Endothelial cell of umbilical vein (primary cell): ENCODE data around the gene BMERB1. TPM values are rescaled to one million over a fixed set of nuclear protein-coding genes. Genes with fewer than 3 reads are reported as not detected.

ENCODE experiments used
- BruUV-seq: library from RNA; stranded (reverse); fragments of 400-500 nt; replicated peaks from 2 replicates; lab custom pipeline; 2021; lab: Mats Ljungman, UMichigan
- CTCF ChIA-PET: fragments of 300-600, 350-600 bp; sonication (Branson Sonifier 250); formaldehyde crosslinking; loops from one replicate; lab custom pipeline; 2021; ENCODE audit warnings: antibody characterized with exemption, inconsistent platforms; lab: Charles Lee
- POLR2A ChIA-PET: fragments of 300-600, 350-600 bp; sonication (Branson Sonifier 250); formaldehyde crosslinking; loops from one replicate; lab custom pipeline; 2021; ENCODE audit warnings: antibody characterized with exemption, inconsistent platforms; lab: Charles Lee
- DNase-seq: peaks from one replicate; pipeline ENCODE4 v3.0.0-alpha.2; 2011; ENCODE audit warnings: low read depth, low spot score
- FAIRE-seq: peaks from 2 replicates; lab custom pipeline; 2011; peaks lifted over from hg19 to GRCh38; lab: Jason Lieb, UNC
- H2AFZ ChIP-seq: 2 replicates; pipeline ENCODE4 v1.6.0; 2012; ENCODE audit warnings: low read depth, low read length, control low read depth, inconsistent platforms
- H3K27ac ChIP-seq: 2 replicates; pipeline ENCODE4 v1.5.1; 2011; ENCODE audit warnings: low read depth, mild to moderate bottlenecking, control low read depth, low read length, moderate library complexity; ENCODE audit not compliant: insufficient read depth
- H3K27me3 ChIP-seq, 2 experiments: 2 replicates each; pipeline versions ENCODE4 v1.6.0 to v1.6.1; 2011; ENCODE audit warnings: low read length in 2 of 2, mixed read lengths in 1 of 2; ENCODE audit not compliant: control insufficient read depth in 2 of 2, insufficient read depth in 2 of 2
- H3K36me3 ChIP-seq, 2 experiments: 2 replicates in 1 of 2; 3 replicates in 1 of 2; pipeline ENCODE4 v1.5.1; 2011; ENCODE audit warnings: low read length in 2 of 2, mild to moderate bottlenecking in 1 of 2, moderate library complexity in 1 of 2; ENCODE audit not compliant: control insufficient read depth in 2 of 2, insufficient read depth in 2 of 2; ENCODE audit errors: extremely low read depth in 1 of 2
- H3K4me1 ChIP-seq: 3 replicates; pipeline ENCODE4 v1.5.1; 2011; ENCODE audit warnings: mild to moderate bottlenecking, low read length; ENCODE audit not compliant: control insufficient read depth, insufficient read depth; ENCODE audit errors: extremely low read depth
- H3K4me2 ChIP-seq: 2 replicates; pipeline ENCODE4 v1.6.1; 2011; ENCODE audit warnings: low read length, control low read depth, mixed read lengths; ENCODE audit not compliant: insufficient read depth
- H3K4me3 ChIP-seq, 3 experiments: fragments of 200-600 bp in 1 of 3; sonication (generic), shearing (Covaris generic) in 1 of 3; replicated peaks in 1 of 3; 2 replicates each; pipeline ENCODE4 v1.5.1; 2011 to 2016; ENCODE audit warnings: control low read depth in 3 of 3, low read length in 3 of 3, mild to moderate bottlenecking in 2 of 3, inconsistent platforms in 1 of 3, low read depth in 1 of 3, moderate library complexity in 1 of 3; ENCODE audit not compliant: insufficient read depth in 1 of 3
- H3K79me2 ChIP-seq: 2 replicates; pipeline ENCODE4 v1.6.0; 2012; ENCODE audit warnings: low read length, inconsistent platforms; ENCODE audit not compliant: control insufficient read depth, insufficient read depth
- H3K9ac ChIP-seq: replicated peaks from 2 replicates; pipeline ENCODE3; 2011; ENCODE audit warnings: low read length, control low read depth; ENCODE audit not compliant: insufficient read depth; ENCODE audit errors: extremely low read depth
- H3K9me1 ChIP-seq: replicated peaks from 3 replicates; pipeline ENCODE4 v1.6.0; 2011; ENCODE audit warnings: mild to moderate bottlenecking, low read length; ENCODE audit not compliant: control insufficient read depth, insufficient read depth; ENCODE audit errors: extremely low read depth
- H3K9me3 ChIP-seq: replicated peaks from 2 replicates; pipeline ENCODE4 v1.5.1; 2012; ENCODE audit warnings: low read length, inconsistent platforms; ENCODE audit not compliant: control insufficient read depth, insufficient read depth
- H4K20me1 ChIP-seq: replicated peaks from 2 replicates; pipeline ENCODE3; 2011; ENCODE audit warnings: mild to moderate bottlenecking, low read length; ENCODE audit not compliant: control insufficient read depth, insufficient read depth; ENCODE audit errors: extremely low read depth
- CTCF ChIP-seq, 2 donors: IDR thresholded peaks; 1 replicate in 1 of 2; 2 replicates in 1 of 2; pipeline ENCODE4 v1.5.1; 2011; ENCODE audit warnings: low read length in 2 of 2, mild to moderate bottlenecking in 2 of 2, moderate library complexity in 2 of 2, control low read depth in 1 of 2, inconsistent platforms in 1 of 2, low read depth in 1 of 2; ENCODE audit not compliant: insufficient read depth in 1 of 2; ENCODE audit errors: extremely low read depth in 1 of 2
- EZH2 ChIP-seq: IDR thresholded peaks from 2 replicates; pipeline ENCODE4 v1.6.1; 2012; ENCODE audit warnings: borderline replicate concordance, low read depth, mild to moderate bottlenecking, moderate library complexity, low read length, inconsistent platforms; ENCODE audit not compliant: severe bottlenecking
- FOS ChIP-seq: IDR thresholded peaks from 2 replicates; pipeline ENCODE4 v1.6.1; 2011; ENCODE audit warnings: mild to moderate bottlenecking, low read length, moderate library complexity, borderline replicate concordance; ENCODE audit not compliant: insufficient read depth
- GATA2 ChIP-seq: IDR thresholded peaks from 2 replicates; pipeline ENCODE4 v1.7.0; 2011; ENCODE audit warnings: low read depth, mild to moderate bottlenecking, moderate library complexity, mixed read lengths, low read length; ENCODE audit not compliant: insufficient read length, insufficient read depth
- JUN ChIP-seq: IDR thresholded peaks from 2 replicates; pipeline ENCODE4 v1.6.1; 2011; ENCODE audit warnings: borderline replicate concordance, low read depth; ENCODE audit not compliant: insufficient read length, insufficient read depth
- MYC ChIP-seq: IDR thresholded peaks from one replicate; pipeline ENCODE4 v1.6.1; 2011; ENCODE audit warnings: mild to moderate bottlenecking, low read depth, low read length
- POLR2A ChIP-seq: IDR thresholded peaks from 2 replicates; pipeline ENCODE4 v1.6.1; 2012; ENCODE audit warnings: low read depth, mild to moderate bottlenecking, control low read depth, low read length
- POLR2AphosphoS5 ChIP-seq: IDR thresholded peaks from 2 replicates; pipeline ENCODE4 v1.6.1; 2012; ENCODE audit warnings: low read depth, mild to moderate bottlenecking, control low read depth, low read length, moderate library complexity; ENCODE audit not compliant: insufficient read depth
- dilution Hi-C: fragments of 300-500 bp; cut with MboI; formaldehyde crosslinking; loops from one replicate; pipeline ENCODE4 v1.15.0; 2019; ENCODE audit warnings: low sequenced_read_pairs; ENCODE audit not compliant: extremely low pct_ligation_motif_present
- intact Hi-C: fragments of 100-400 bp; cut with micrococcal nuclease; formaldehyde crosslinking; loops from one replicate; pipeline ENCODE4 v1.10.0; 2022
- polyA plus RNA-seq, 4 experiments: library from polyadenylated mRNA; depleted of rRNA in 3 of 4; stranded (reverse) in 3 of 4; unstranded in 1 of 4; fragments of >200 nt; gene quantifications; 2 replicates each; pipeline versions ENCODE4 v1.2.1 to v1.2.3, GENCODE V29; 2011 to 2012; ENCODE audit warnings: missing spikeins in 1 of 4
- total RNA-seq: library from RNA; stranded (reverse); gene quantifications from 2 replicates; pipeline ENCODE4 v1.2.3, GENCODE V29; 2021
- TF ChIP-seq, protein P1 (sequence below): IDR thresholded peaks from 2 replicates; pipeline ENCODE4 v1.6.1; 2011; ENCODE audit not compliant: insufficient read depth, insufficient read length

Gene BMERB1
- total and polyA plus RNA-seq, 2 donors (not counting 3 experiments of a cell fraction or from before 2014, with no cell fraction given): 14.1 to 17.4 TPM

DNA sequence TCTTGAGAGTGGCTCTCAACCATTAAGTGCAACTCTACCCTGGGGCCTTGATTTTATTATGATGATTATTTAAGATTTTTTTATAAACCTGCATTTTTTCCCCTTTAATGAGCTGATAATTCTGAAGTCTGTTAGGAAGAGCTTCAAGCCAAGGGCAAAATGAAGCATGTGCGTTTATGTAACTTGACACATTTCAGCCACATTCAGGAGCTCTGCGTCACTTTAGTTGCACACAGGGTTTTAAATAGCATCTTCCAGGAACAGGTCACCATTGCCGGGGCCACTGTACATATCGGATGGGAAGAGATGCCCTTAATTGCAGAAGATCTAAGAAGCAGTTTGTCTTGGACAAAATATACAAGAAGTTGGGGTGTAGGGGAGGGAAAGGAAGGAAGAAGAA lies 89.6 kb downstream of the BMERB1 start:
- no peak overlapping the region for H3K27ac ChIP-seq
- dilution Hi-C loops: no loop called here
- H4K20me1 ChIP-seq: no peaks in the 10 kb centered on the region
- no peaks in the 10 kb centered on the region for H3K79me2 ChIP-seq
- H3K4me1 ChIP-seq: peaks cover 17% of the 10 kb centered on the region
- H3K9me3 ChIP-seq: no peaks in the 10 kb centered on the region
- H3K4me2 ChIP-seq: no peak overlapping the region
- FAIRE-seq: no peak
- POLR2A ChIA-PET: no interaction called here
- H3K9ac ChIP-seq: no peak overlapping the region
- no peaks in the 10 kb centered on the region for H3K9me1 ChIP-seq
- H3K27me3 ChIP-seq: no peaks in the 10 kb centered on the region
- no peaks in the 10 kb centered on the region for H3K36me3 ChIP-seq
- H2AFZ ChIP-seq: no peak overlapping the region
- no peak for TF ChIP-seq CTCF (IDR thresholded peaks at IDR 0.05; ENCODE audit: extremely low read depth in 1 of 2, insufficient read depth in 1 of 2, low read depth in 1 of 2, low read length in 2 of 2)
- DNase-seq: no peak
- intact Hi-C loops: loop anchor here (5.0 kb wide), 1 partner anchor 118 kb away; the partner anchor contains the start of gene MARF1
- no peak overlapping the region for H3K4me3 ChIP-seq
- CTCF ChIA-PET: interaction anchor here (1.6 kb wide), 1 partner anchor 96 kb away, joined by 6 read pairs; no protein-coding TSS in a partner anchor
- BruUV-seq: no TSS peak

DNA sequence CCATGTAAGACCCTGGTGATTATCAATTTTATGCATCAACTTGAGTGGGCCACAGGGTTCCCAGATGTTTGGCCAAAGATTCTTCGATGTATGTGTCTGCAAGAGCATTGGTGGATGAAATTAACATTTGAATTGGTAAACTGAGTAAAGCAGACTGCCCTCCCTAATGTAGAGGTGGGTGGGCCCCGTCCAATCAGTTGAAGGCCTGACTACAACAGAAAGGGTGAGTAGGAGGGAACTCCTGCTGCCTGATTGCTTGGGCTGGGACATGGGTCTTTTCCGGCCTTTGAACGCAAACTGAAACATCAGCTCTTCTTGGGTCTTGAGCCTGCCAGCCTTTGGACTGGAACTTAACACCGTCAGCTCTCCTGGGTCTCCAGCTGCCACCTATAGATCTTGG lies 90.6 kb downstream of the BMERB1 start:
- intact Hi-C loops (loop anchor here (5.0 kb wide), 1 partner anchor 117 kb away; the partner anchor contains the start of gene MARF1), dilution Hi-C loops (no loop called here)
- no peak overlapping the region for H3K27ac ChIP-seq
- no peaks in the 10 kb centered on the region for H4K20me1 ChIP-seq
- no peak overlapping the region for H3K4me3 ChIP-seq
- no peaks in the 10 kb centered on the region for H3K9me3 ChIP-seq
- no peak overlapping the region for H3K9ac ChIP-seq
- H3K9me1 ChIP-seq: no peaks in the 10 kb centered on the region
- H3K4me2 ChIP-seq: no peak overlapping the region
- CTCF ChIA-PET: interaction anchor here (0.6 to 1.6 kb wide), 2 partner anchors 97 to 102 kb away, joined by 3 to 6 read pairs; no protein-coding TSS in a partner anchor
- H3K27me3 ChIP-seq: no peaks in the 10 kb centered on the region
- no TSS peak for BruUV-seq
- no peaks in the 10 kb centered on the region for H3K79me2 ChIP-seq
- peaks cover 14% of the 10 kb centered on the region for H3K4me1 ChIP-seq
- DNase-seq: no peak
- TF ChIP-seq POLR2AphosphoS5 (no peak), CTCF (IDR thresholded peaks at IDR 0.05; ENCODE audit: extremely low read depth in 1 of 2, insufficient read depth in 1 of 2, low read depth in 1 of 2, low read length in 2 of 2) (no peak), FOS (no peak), EZH2 (no peak), GATA2 (no peak), POLR2A (no peak), MYC (no peak), JUN (no peak)
- TF ChIP-seq, protein P1, sequence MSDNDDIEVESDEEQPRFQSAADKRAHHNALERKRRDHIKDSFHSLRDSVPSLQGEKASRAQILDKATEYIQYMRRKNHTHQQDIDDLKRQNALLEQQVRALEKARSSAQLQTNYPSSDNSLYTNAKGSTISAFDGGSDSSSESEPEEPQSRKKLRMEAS: no peak
- no peaks in the 10 kb centered on the region for H3K36me3 ChIP-seq
- H2AFZ ChIP-seq: no peak overlapping the region
- POLR2A ChIA-PET: no interaction called here
- FAIRE-seq: no peak
